ENCODE results near the gene CCR6. TPM values are rescaled to one million over a fixed set of nuclear protein-coding genes. Genes with fewer than 3 reads are reported as not detected.

Gene CCR6
- total and polyA plus RNA-seq, 2 of the 13 experiments (the other 11 are each of a cell fraction or from before 2014, with no cell fraction given), result 4.5 to 8.7 TPM

DNA sequence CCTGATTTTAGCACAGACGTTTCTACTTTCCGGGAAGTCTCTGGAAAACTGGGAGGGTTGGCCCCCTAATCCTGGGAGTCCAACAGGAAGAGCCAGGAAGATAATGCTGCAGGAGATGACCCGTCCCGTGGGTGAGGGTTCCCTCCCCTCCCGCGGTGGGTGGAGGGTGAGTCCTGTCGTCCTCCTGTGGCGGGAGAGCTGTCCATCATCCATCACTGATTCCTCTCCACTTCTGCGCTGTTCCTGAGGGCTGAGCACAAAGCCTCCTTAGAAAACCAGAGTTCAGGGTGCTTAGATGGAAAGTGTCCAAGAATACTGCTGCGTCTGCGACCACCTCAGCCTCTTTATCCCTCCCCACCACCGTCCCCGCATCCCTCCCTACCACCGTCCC is 6.1 kb upstream of the CCR6 start (continued):
- TF ChIP-seq, protein P1, sequence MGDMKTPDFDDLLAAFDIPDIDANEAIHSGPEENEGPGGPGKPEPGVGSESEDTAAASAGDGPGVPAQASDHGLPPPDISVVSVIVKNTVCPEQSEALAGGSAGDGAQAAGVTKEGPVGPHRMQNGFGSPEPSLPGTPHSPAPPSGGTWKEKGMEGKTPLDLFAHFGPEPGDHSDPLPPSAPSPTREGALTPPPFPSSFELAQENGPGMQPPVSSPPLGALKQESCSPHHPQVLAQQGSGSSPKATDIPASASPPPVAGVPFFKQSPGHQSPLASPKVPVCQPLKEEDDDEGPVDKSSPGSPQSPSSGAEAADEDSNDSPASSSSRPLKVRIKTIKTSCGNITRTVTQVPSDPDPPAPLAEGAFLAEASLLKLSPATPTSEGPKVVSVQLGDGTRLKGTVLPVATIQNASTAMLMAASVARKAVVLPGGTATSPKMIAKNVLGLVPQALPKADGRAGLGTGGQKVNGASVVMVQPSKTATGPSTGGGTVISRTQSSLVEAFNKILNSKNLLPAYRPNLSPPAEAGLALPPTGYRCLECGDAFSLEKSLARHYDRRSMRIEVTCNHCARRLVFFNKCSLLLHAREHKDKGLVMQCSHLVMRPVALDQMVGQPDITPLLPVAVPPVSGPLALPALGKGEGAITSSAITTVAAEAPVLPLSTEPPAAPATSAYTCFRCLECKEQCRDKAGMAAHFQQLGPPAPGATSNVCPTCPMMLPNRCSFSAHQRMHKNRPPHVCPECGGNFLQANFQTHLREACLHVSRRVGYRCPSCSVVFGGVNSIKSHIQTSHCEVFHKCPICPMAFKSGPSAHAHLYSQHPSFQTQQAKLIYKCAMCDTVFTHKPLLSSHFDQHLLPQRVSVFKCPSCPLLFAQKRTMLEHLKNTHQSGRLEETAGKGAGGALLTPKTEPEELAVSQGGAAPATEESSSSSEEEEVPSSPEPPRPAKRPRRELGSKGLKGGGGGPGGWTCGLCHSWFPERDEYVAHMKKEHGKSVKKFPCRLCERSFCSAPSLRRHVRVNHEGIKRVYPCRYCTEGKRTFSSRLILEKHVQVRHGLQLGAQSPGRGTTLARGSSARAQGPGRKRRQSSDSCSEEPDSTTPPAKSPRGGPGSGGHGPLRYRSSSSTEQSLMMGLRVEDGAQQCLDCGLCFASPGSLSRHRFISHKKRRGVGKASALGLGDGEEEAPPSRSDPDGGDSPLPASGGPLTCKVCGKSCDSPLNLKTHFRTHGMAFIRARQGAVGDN (CRISPR knock-in tag; IDR thresholded peaks at IDR 0.05), result peak; percentile 20; the same call in 1 of the 2 replicates
- TF ChIP-seq ZFYVE20 (CRISPR knock-in tag; IDR thresholded peaks at IDR 0.05; ENCODE audit: borderline replicate concordance, low read depth) (no peak), SP1 (IDR thresholded peaks at IDR 0.05) (no peak), SP1 (CRISPR knock-in tag; IDR thresholded peaks at IDR 0.05) (no peak), ZNF766 (CRISPR knock-in tag; IDR thresholded peaks at IDR 0.05; ENCODE audit: borderline replicate concordance) (no peak), BORCS8-MEF2B (CRISPR knock-in tag; IDR thresholded peaks at IDR 0.05) (no peak), TCF7L2 (IDR thresholded peaks at IDR 0.05; ENCODE audit: low read depth, low read length) (no peak), EEA1 (CRISPR knock-in tag; IDR thresholded peaks at IDR 0.05; ENCODE audit: borderline replicate concordance) (no peak), U2AF1 (optimal IDR thresholded peaks at IDR 0.05; ENCODE audit: low read depth, low read length) (no peak), MEIS2 (CRISPR knock-in tag; IDR thresholded peaks at IDR 0.05) (no peak), ZNF557 (CRISPR knock-in tag; IDR thresholded peaks at IDR 0.05) (no peak), RARA (CRISPR knock-in tag; IDR thresholded peaks at IDR 0.05) (no peak), SP4 (CRISPR knock-in tag; IDR thresholded peaks at IDR 0.05) (no peak), NR1H2 (CRISPR knock-in tag; IDR thresholded peaks at IDR 0.05; ENCODE audit: borderline replicate concordance, low read depth) (no peak), ZBTB7A (CRISPR knock-in tag; IDR thresholded peaks at IDR 0.05) (no peak), ZFP90 (CRISPR knock-in tag; IDR thresholded peaks at IDR 0.05; ENCODE audit: borderline replicate concordance) (no peak)
- TF ChIP-seq, protein P2, sequence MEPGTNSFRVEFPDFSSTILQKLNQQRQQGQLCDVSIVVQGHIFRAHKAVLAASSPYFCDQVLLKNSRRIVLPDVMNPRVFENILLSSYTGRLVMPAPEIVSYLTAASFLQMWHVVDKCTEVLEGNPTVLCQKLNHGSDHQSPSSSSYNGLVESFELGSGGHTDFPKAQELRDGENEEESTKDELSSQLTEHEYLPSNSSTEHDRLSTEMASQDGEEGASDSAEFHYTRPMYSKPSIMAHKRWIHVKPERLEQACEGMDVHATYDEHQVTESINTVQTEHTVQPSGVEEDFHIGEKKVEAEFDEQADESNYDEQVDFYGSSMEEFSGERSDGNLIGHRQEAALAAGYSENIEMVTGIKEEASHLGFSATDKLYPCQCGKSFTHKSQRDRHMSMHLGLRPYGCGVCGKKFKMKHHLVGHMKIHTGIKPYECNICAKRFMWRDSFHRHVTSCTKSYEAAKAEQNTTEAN (CRISPR knock-in tag; conservative IDR thresholded peaks at IDR 0.05), result no peak
- TF ChIP-seq, protein P3, sequence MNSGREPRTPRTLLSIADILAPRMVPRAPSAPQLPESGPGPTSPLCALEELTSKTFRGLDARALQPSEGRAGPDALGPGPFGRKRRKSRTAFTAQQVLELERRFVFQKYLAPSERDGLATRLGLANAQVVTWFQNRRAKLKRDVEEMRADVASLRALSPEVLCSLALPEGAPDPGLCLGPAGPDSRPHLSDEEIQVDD (CRISPR knock-in tag; IDR thresholded peaks at IDR 0.05; ENCODE audit: borderline replicate concordance), result no peak
- TF ChIP-seq, protein P4, sequence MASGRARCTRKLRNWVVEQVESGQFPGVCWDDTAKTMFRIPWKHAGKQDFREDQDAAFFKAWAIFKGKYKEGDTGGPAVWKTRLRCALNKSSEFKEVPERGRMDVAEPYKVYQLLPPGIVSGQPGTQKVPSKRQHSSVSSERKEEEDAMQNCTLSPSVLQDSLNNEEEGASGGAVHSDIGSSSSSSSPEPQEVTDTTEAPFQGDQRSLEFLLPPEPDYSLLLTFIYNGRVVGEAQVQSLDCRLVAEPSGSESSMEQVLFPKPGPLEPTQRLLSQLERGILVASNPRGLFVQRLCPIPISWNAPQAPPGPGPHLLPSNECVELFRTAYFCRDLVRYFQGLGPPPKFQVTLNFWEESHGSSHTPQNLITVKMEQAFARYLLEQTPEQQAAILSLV (CRISPR knock-in tag; IDR thresholded peaks at IDR 0.05; ENCODE audit: borderline replicate concordance), result no peak
- TF ChIP-seq, protein P5, sequence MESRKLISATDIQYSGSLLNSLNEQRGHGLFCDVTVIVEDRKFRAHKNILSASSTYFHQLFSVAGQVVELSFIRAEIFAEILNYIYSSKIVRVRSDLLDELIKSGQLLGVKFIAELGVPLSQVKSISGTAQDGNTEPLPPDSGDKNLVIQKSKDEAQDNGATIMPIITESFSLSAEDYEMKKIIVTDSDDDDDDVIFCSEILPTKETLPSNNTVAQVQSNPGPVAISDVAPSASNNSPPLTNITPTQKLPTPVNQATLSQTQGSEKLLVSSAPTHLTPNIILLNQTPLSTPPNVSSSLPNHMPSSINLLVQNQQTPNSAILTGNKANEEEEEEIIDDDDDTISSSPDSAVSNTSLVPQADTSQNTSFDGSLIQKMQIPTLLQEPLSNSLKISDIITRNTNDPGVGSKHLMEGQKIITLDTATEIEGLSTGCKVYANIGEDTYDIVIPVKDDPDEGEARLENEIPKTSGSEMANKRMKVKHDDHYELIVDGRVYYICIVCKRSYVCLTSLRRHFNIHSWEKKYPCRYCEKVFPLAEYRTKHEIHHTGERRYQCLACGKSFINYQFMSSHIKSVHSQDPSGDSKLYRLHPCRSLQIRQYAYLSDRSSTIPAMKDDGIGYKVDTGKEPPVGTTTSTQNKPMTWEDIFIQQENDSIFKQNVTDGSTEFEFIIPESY (CRISPR knock-in tag; IDR thresholded peaks at IDR 0.05), result peak; percentile 78

Data from HepG2 (cell line).